ENCODE data around the gene RUFY3. TPM values are rescaled to one million over a fixed set of nuclear protein-coding genes. Genes with fewer than 3 reads are reported as not detected.

Gene RUFY3
- total RNA-seq, 1 donor: 82.5 TPM

DNA sequence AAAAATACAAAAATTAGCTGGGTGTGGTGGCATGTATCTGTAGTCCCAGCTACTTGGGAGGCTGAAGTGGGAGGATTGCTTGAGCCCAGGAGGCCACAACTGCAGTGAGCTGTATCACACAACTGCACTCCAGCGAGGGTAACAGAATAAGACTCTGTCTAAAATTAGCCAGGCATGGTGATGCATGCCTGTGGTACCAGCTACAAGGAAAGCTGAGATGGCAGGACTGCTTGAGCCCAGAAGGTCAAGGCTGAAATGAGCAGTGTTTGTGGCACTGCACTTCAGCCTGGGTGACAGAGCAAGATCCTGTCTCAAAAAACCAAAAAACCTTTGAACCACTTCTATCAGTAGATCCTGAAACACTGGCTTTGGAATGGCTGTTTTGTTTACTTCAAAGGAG, 107.7 kb downstream of the RUFY3 start:
- Histone ChIP-seq H3K4me1 (ENCODE audit: insufficient read depth, low read length) (peaks cover 7% of the 10 kb centered on the region), H3K9me3 (ENCODE audit: low read depth, low read length) (no peaks in the 10 kb centered on the region), H3K27me3 (ENCODE audit: insufficient read depth, low read length) (no peaks in the 10 kb centered on the region), H3K36me3 (ENCODE audit: insufficient read depth, low read length) (peaks cover 90% of the 10 kb centered on the region), H4K20me1 (ENCODE audit: insufficient read depth, low read length) (peaks cover 18% of the 10 kb centered on the region), H3K27ac (ENCODE audit: low read depth, low read length) (no peak overlapping the region), H3K4me2 (ENCODE audit: insufficient read depth, low read length) (no peak overlapping the region), H3K79me2 (ENCODE audit: insufficient read depth, low read length) (peaks cover 35% of the 10 kb centered on the region), H2AFZ (ENCODE audit: low read length) (no peak overlapping the region), H3K4me3 (ENCODE audit: insufficient read depth, low read length) (no peak overlapping the region)
- DNase-seq (ENCODE audit: insufficient read length, low spot score, missing footprints): no peak
- TF ChIP-seq, protein P1, sequence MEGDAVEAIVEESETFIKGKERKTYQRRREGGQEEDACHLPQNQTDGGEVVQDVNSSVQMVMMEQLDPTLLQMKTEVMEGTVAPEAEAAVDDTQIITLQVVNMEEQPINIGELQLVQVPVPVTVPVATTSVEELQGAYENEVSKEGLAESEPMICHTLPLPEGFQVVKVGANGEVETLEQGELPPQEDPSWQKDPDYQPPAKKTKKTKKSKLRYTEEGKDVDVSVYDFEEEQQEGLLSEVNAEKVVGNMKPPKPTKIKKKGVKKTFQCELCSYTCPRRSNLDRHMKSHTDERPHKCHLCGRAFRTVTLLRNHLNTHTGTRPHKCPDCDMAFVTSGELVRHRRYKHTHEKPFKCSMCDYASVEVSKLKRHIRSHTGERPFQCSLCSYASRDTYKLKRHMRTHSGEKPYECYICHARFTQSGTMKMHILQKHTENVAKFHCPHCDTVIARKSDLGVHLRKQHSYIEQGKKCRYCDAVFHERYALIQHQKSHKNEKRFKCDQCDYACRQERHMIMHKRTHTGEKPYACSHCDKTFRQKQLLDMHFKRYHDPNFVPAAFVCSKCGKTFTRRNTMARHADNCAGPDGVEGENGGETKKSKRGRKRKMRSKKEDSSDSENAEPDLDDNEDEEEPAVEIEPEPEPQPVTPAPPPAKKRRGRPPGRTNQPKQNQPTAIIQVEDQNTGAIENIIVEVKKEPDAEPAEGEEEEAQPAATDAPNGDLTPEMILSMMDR (IDR thresholded peaks at IDR 0.05; ENCODE audit: extremely low read depth, low read depth, low read length): no peak

DNA sequence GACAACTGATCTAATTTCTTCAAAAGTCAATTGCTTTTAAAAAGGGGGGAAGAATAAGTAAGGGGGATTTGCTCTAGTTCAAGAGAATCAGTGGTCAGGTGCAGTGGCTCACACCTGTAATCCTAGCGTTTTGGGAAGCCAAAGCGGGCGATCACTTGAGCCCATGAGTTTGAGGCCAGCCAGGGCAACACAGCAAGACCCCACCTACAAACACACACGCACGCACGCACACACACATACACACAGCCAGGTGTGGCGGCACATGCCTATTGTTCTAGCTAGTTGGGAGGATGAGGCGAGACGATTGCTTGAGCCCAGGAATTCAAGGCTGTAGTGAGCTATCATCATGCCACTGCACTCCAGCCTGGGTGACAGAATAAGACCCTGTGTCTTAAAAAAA, 108.3 kb downstream of the RUFY3 start:
- no peaks in the 10 kb centered on the region for H3K27me3 ChIP-seq (ENCODE audit: insufficient read depth, low read length)
- TF ChIP-seq, protein P1 (IDR thresholded peaks at IDR 0.05; ENCODE audit: extremely low read depth, low read depth, low read length): no peak
- H3K4me2 ChIP-seq (ENCODE audit: insufficient read depth, low read length): no peak overlapping the region
- no peaks in the 10 kb centered on the region for H3K9me3 ChIP-seq (ENCODE audit: low read depth, low read length)
- peaks cover 21% of the 10 kb centered on the region for H4K20me1 ChIP-seq (ENCODE audit: insufficient read depth, low read length)
- no peak for DNase-seq (ENCODE audit: insufficient read length, low spot score, missing footprints)
- H3K36me3 ChIP-seq (ENCODE audit: insufficient read depth, low read length): peaks cover 85% of the 10 kb centered on the region
- H3K4me1 ChIP-seq (ENCODE audit: insufficient read depth, low read length): peaks cover 7% of the 10 kb centered on the region
- H3K4me3 ChIP-seq (ENCODE audit: insufficient read depth, low read length): no peak overlapping the region
- no peak overlapping the region for H3K27ac ChIP-seq (ENCODE audit: low read depth, low read length)
- H2AFZ ChIP-seq (ENCODE audit: low read length): no peak overlapping the region
- peaks cover 41% of the 10 kb centered on the region for H3K79me2 ChIP-seq (ENCODE audit: insufficient read depth, low read length)

DNA sequence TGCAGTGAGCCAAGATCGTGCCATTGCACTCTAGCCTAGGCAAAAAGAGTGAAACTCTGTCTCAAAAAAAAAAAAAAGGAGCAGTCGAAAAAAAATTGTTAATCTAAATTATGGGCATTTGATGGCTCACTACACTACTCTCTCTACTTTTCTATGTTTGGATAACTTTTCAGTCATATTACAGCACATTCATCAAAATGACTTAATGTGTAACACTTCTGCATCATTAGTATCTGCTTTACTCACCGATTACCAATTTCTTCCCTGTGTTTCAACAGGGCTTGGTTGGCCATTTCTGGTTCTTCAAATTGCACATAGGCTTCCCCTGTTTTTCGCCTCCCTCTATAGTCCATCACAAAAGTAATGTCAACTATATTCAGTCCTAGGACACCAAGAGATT, 109.5 kb downstream of the RUFY3 start:
- TF ChIP-seq, protein P1 (IDR thresholded peaks at IDR 0.05; ENCODE audit: extremely low read depth, low read depth, low read length): no peak
- H4K20me1 ChIP-seq (ENCODE audit: insufficient read depth, low read length): peaks cover 26% of the 10 kb centered on the region
- H2AFZ ChIP-seq (ENCODE audit: low read length): no peak overlapping the region
- no peak overlapping the region for H3K4me3 ChIP-seq (ENCODE audit: insufficient read depth, low read length)
- H3K9me3 ChIP-seq (ENCODE audit: low read depth, low read length): no peaks in the 10 kb centered on the region
- peaks cover 53% of the 10 kb centered on the region for H3K79me2 ChIP-seq (ENCODE audit: insufficient read depth, low read length)
- DNase-seq (ENCODE audit: insufficient read length, low spot score, missing footprints): no peak
- H3K4me1 ChIP-seq (ENCODE audit: insufficient read depth, low read length): peaks cover 7% of the 10 kb centered on the region
- no peak overlapping the region for H3K27ac ChIP-seq (ENCODE audit: low read depth, low read length)
- peaks cover 79% of the 10 kb centered on the region for H3K36me3 ChIP-seq (ENCODE audit: insufficient read depth, low read length)
- H3K27me3 ChIP-seq (ENCODE audit: insufficient read depth, low read length): no peaks in the 10 kb centered on the region
- H3K4me2 ChIP-seq (ENCODE audit: insufficient read depth, low read length): no peak overlapping the region

DNA sequence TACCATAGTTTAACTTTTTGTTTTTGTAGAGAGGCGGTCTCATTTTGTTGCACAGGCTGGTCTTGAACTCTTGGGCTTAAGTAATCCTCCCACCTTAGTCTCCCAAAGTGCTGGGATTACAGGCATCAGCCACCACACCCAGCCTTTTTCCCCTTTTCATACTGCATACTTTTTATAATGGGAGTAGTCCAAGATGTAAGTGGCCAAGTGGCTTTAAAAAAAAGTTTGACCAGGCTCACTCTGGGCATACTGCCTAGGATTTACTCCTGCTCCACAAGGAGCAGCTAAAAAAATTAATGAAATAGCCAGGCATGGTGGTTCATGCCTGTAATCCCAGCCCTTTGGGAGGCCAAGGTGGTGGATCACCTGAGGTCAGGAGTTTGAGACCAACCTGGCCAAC, 111.9 kb downstream of the RUFY3 start:
- peaks cover 46% of the 10 kb centered on the region for H4K20me1 ChIP-seq (ENCODE audit: insufficient read depth, low read length)
- peaks cover 17% of the 10 kb centered on the region for H3K4me1 ChIP-seq (ENCODE audit: insufficient read depth, low read length)

More for the DNA sequence above, 111.9 kb downstream of the RUFY3 start:
- no peak overlapping the region for H3K4me3 ChIP-seq (ENCODE audit: insufficient read depth, low read length)
- TF ChIP-seq, protein P1 (IDR thresholded peaks at IDR 0.05; ENCODE audit: extremely low read depth, low read depth, low read length): no peak
- H3K9me3 ChIP-seq (ENCODE audit: low read depth, low read length): no peaks in the 10 kb centered on the region
- H3K36me3 ChIP-seq (ENCODE audit: insufficient read depth, low read length): peaks cover 58% of the 10 kb centered on the region
- no peak for DNase-seq (ENCODE audit: insufficient read length, low spot score, missing footprints)
- H2AFZ ChIP-seq (ENCODE audit: low read length): no peak overlapping the region
- H3K27me3 ChIP-seq (ENCODE audit: insufficient read depth, low read length): no peaks in the 10 kb centered on the region
- H3K4me2 ChIP-seq (ENCODE audit: insufficient read depth, low read length): no peak overlapping the region
- no peak overlapping the region for H3K27ac ChIP-seq (ENCODE audit: low read depth, low read length)
- peaks cover 76% of the 10 kb centered on the region for H3K79me2 ChIP-seq (ENCODE audit: insufficient read depth, low read length)
